ENCODE data around the gene EIF3L.

Gene EIF3L

GRCh38 chr22:37930270-37930951 lies 81.2 kb downstream of the EIF3L start:
- DNase-seq = no peak

GRCh38 chr22:37930952-37931440 lies 81.8 kb downstream of the EIF3L start:
- no peak for DNase-seq

GRCh38 chr22:37931893-37932389 lies 82.7 kb downstream of the EIF3L start:
- DNase-seq = no peak

GRCh38 chr22:37932401-37932800 lies 83.2 kb downstream of the EIF3L start:
- no peak for DNase-seq

- DNase-seq = no peak
Observed at GRCh38 chr22:37932821-37933578, 83.8 kb downstream of the EIF3L start.

GRCh38 chr22:37933711-37934376 lies 84.6 kb downstream of the EIF3L start:
- DNase-seq = peak; percentile 88

Data from right forelimb (tissue), 1 donor.